ENCODE measurements around the gene SPATA12. TPM values are rescaled to one million over a fixed set of nuclear protein-coding genes. Genes with fewer than 3 reads are reported as not detected.

SPATA12 gene
- total RNA-seq, 1 experiment from 2014 or later, result 0.22 TPM

DNA sequence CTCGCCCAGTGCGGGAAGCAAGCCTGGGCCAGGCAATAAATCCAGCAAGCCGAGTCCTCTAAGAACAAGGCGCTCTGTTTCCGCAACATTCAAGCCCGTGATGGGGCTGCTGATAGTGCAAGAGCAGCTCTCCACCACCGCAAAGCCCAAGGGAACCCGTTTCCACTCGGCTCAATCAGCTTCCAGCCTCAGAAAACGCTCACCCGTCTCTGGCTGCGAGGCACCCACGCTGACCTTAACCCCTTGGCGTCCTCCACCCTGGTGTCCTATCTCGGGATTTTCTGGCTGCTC lies 17.8 kb downstream of the SPATA12 start:
- Histone ChIP-seq H3K9ac (ENCODE audit: extremely low read depth, insufficient read length, low read length) (no peak overlapping the region), H4K91ac (ENCODE audit: insufficient read length, low read depth, low read length) (no peak overlapping the region), H2BK15ac (ENCODE audit: low read depth, low read length) (no peak overlapping the region), H3K4ac (ENCODE audit: low read depth, low read length) (no peak overlapping the region), H3K23ac (ENCODE audit: insufficient read length, low read depth, low read length) (no peak overlapping the region), H2BK120ac (ENCODE audit: low read depth, low read length, poor library complexity, severe bottlenecking) (no peak overlapping the region), H3K56ac (ENCODE audit: insufficient read length, low read depth, low read length) (no peak overlapping the region), H3K4me2 (ENCODE audit: insufficient read depth, insufficient read length, low read length) (peak overlapping the region; percentile 47), H3K14ac (ENCODE audit: insufficient read depth, low read length) (no peak overlapping the region), H3K18ac (ENCODE audit: insufficient read length, low read depth, low read length) (no peak overlapping the region), H2BK20ac (ENCODE audit: low read depth, low read length, poor library complexity, severe bottlenecking) (no peak overlapping the region), H3T11ph (ENCODE audit: low read length) (no peak overlapping the region), H3K23me2 (ENCODE audit: insufficient read length, low read depth, low read length, poor library complexity, severe bottlenecking) (no peaks in the 10 kb centered on the region), H3K27ac (ENCODE audit: insufficient read length, low read depth, low read length) (no peak overlapping the region), H4K20me1 (ENCODE audit: control insufficient read depth, insufficient read depth, insufficient read length) (no peaks in the 10 kb centered on the region), H3K27me3 (ENCODE audit: insufficient read depth, low read length) (no peaks in the 10 kb centered on the region; the same call in 1 of the 2 replicates), H2BK12ac (ENCODE audit: insufficient read length, low read depth, low read length) (no peak overlapping the region), H2AFZ (ENCODE audit: low read length) (no peak overlapping the region), H4K5ac (ENCODE audit: insufficient read length, low read depth, low read length) (no peak overlapping the region), H3K9me3 (ENCODE audit: control insufficient read depth, low read depth, low read length) (no peaks in the 10 kb centered on the region), H2BK5ac (ENCODE audit: insufficient read length, low read length) (no peak overlapping the region), H4K8ac (replicated peaks; ENCODE audit: insufficient read length, low read depth, low read length) (no peak overlapping the region), H3K79me1 (ENCODE audit: insufficient read depth, low read depth, low read length, poor library complexity, severe bottlenecking) (no peaks in the 10 kb centered on the region), H3K79me2 (ENCODE audit: insufficient read depth, low read length) (no peaks in the 10 kb centered on the region), H2AK5ac (ENCODE audit: insufficient read length, low read length) (no peak overlapping the region), H3K4me1 (ENCODE audit: insufficient read depth, low read length) (no peaks in the 10 kb centered on the region)
- WGBS (ENCODE audit: extremely low coverage, insufficient read length, low lambda C conversion rate), result no CpG with 5 or more reads among the region's 15 CpGs
- TF ChIP-seq, protein P1, sequence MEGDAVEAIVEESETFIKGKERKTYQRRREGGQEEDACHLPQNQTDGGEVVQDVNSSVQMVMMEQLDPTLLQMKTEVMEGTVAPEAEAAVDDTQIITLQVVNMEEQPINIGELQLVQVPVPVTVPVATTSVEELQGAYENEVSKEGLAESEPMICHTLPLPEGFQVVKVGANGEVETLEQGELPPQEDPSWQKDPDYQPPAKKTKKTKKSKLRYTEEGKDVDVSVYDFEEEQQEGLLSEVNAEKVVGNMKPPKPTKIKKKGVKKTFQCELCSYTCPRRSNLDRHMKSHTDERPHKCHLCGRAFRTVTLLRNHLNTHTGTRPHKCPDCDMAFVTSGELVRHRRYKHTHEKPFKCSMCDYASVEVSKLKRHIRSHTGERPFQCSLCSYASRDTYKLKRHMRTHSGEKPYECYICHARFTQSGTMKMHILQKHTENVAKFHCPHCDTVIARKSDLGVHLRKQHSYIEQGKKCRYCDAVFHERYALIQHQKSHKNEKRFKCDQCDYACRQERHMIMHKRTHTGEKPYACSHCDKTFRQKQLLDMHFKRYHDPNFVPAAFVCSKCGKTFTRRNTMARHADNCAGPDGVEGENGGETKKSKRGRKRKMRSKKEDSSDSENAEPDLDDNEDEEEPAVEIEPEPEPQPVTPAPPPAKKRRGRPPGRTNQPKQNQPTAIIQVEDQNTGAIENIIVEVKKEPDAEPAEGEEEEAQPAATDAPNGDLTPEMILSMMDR (conservative IDR thresholded peaks at IDR 0.05), result no peak
- no peak overlapping the region; a peak in 1 of 7 replicates for H3K27ac Mint-ChIP-seq
- peaks cover 0 to 5% (median 0%) of the 10 kb centered on the region in 3 experiments; a peak in 1 of 7 replicates for H3K36me3 Mint-ChIP-seq (ENCODE audit: insufficient read depth in 1 of 3, low read depth in 3 of 3)
- H3K27me3 Mint-ChIP-seq (ENCODE audit: low read depth), result peaks cover 44% of the 10 kb centered on the region
- H3K4me3 Mint-ChIP-seq, result peak overlapping the region; percentile 72 to 82
- no peaks in the 10 kb centered on the region for H3K9me3 Mint-ChIP-seq
- peak; percentile 55 for DNase-seq
- peaks cover 10 to 12% of the 10 kb centered on the region in 2 experiments for H3K4me1 Mint-ChIP-seq
